ENCODE data around the gene CLEC2D.
"Not testable (repeated sequence)": the region's sequence is repeated elsewhere in the genome, so short reads cannot be mapped to it uniquely, and the experiment has no call there.

The CLEC2D gene

GRCh38 chr12:9701380-9702154 is 32.1 kb downstream of the CLEC2D start:
- peak; percentile 32 for DNase-seq

- DNase-seq, result peak; percentile 37
These were observed 32.7 kb downstream of the CLEC2D start for GRCh38 chr12:9702255-9702654.

GRCh38 chr12:9704561-9704960 is 35.0 kb downstream of the CLEC2D start:
- DNase-seq, result not testable (repeated sequence)

- DNase-seq, result no peak
These were observed 36.7 kb downstream of the CLEC2D start for GRCh38 chr12:9706086-9706685.

GRCh38 chr12:9707356-9707755 is 37.8 kb downstream of the CLEC2D start:
- no peak for DNase-seq

- peak; percentile 66 for DNase-seq
These were observed 38.6 kb downstream of the CLEC2D start for GRCh38 chr12:9707864-9708808.

- DNase-seq, result no peak
These were observed 39.3 kb downstream of the CLEC2D start for GRCh38 chr12:9708853-9709252.

GRCh38 chr12:9710584-9711375 is 41.3 kb downstream of the CLEC2D start:
- DNase-seq, result no peak

GRCh38 chr12:9711664-9712063 is 42.2 kb downstream of the CLEC2D start:
- DNase-seq, result no peak

- not testable (repeated sequence) for DNase-seq
These were observed 43.6 kb downstream of the CLEC2D start for GRCh38 chr12:9713032-9713558.

GRCh38 chr12:9717070-9717925 is 47.8 kb downstream of the CLEC2D start:
- no peak for DNase-seq

- DNase-seq, result no peak
These were observed 49.5 kb downstream of the CLEC2D start for GRCh38 chr12:9718968-9719367.

- DNase-seq, result no peak
These were observed 50.3 kb downstream of the CLEC2D start for GRCh38 chr12:9719790-9720189.

GRCh38 chr12:9721394-9722092 is 52.0 kb downstream of the CLEC2D start:
- DNase-seq, result no peak

GRCh38 chr12:9724023-9724422 is 54.5 kb downstream of the CLEC2D start:
- no peak for DNase-seq

- DNase-seq, result no peak
These were observed 55.8 kb downstream of the CLEC2D start for GRCh38 chr12:9725213-9725870.

- no peak for DNase-seq
These were observed 58.3 kb downstream of the CLEC2D start for GRCh38 chr12:9727813-9728212.

- DNase-seq, result no peak
These were observed 59.6 kb downstream of the CLEC2D start for GRCh38 chr12:9729082-9729481.

- DNase-seq, result no peak
These were observed 60.5 kb downstream of the CLEC2D start for GRCh38 chr12:9730011-9730410.

GRCh38 chr12:9730591-9730990 is 61.1 kb downstream of the CLEC2D start:
- no peak for DNase-seq

Data from activated naive CD4-positive, alpha-beta T cell treated with Interleukin-2 at 50 U/mL for 16 hours (primary cell).